H9 (cell line): ENCODE results near the gene WWC1. TPM values are rescaled to one million over a fixed set of nuclear protein-coding genes. Genes with fewer than 3 reads are reported as not detected.

Experiments
- DNase-seq: peaks from one replicate; pipeline ENCODE4 v3.0.0-alpha.2; 2017
- H2AFZ ChIP-seq: one replicate; pipeline ENCODE4 v1.6.1; 2013; ENCODE audit warnings: mild to moderate bottlenecking, low read length, control low read depth, moderate library complexity
- H2AK5ac ChIP-seq: 2 replicates; pipeline ENCODE4 v1.6.1; 2013; ENCODE audit warnings: low read length, control low read depth, mixed read lengths; ENCODE audit not compliant: insufficient read length
- H2BK120ac ChIP-seq: one replicate; pipeline ENCODE4 v1.6.1; 2013; ENCODE audit warnings: low read depth, mild to moderate bottlenecking, low read length, control low read depth, inconsistent platforms; ENCODE audit not compliant: poor library complexity, severe bottlenecking
- H2BK12ac ChIP-seq: 2 replicates; pipeline ENCODE4 v1.6.1; 2013; ENCODE audit warnings: low read length, control low read depth, mixed read lengths, low read depth; ENCODE audit not compliant: insufficient read length
- H2BK15ac ChIP-seq: 2 replicates; pipeline ENCODE4 v1.6.1; 2013; ENCODE audit warnings: low read depth, low read length, control low read depth
- H2BK20ac ChIP-seq: one replicate; pipeline ENCODE4 v1.6.1; 2013; ENCODE audit warnings: low read depth, mild to moderate bottlenecking, low read length, control low read depth, inconsistent platforms; ENCODE audit not compliant: poor library complexity, severe bottlenecking
- H2BK5ac ChIP-seq: 2 replicates; pipeline ENCODE4 v1.6.1; 2013; ENCODE audit warnings: low read length, control low read depth, mixed read lengths; ENCODE audit not compliant: insufficient read length
- H3K14ac ChIP-seq: 2 replicates; pipeline ENCODE4 v1.6.1; 2013; ENCODE audit warnings: low read length, control low read depth; ENCODE audit not compliant: insufficient read depth
- H3K18ac ChIP-seq: 2 replicates; pipeline ENCODE4 v1.6.1; 2013; ENCODE audit warnings: low read depth, mild to moderate bottlenecking, mixed read lengths, low read length, control low read depth; ENCODE audit not compliant: insufficient read length
- H3K23ac ChIP-seq: 2 replicates; pipeline ENCODE4 v1.6.1; 2013; ENCODE audit warnings: low read length, control low read depth, mixed read lengths, low read depth; ENCODE audit not compliant: insufficient read length
- H3K23me2 ChIP-seq: 2 replicates; pipeline ENCODE4 v1.6.1; 2013; ENCODE audit warnings: low read depth, mild to moderate bottlenecking, mixed read lengths, low read length, control low read depth; ENCODE audit not compliant: insufficient read length, poor library complexity, severe bottlenecking
- H3K27ac ChIP-seq: 2 replicates; pipeline ENCODE4 v1.5.1; 2013; ENCODE audit warnings: low read length, control low read depth, mixed read lengths, low read depth; ENCODE audit not compliant: insufficient read length
- H3K27me3 ChIP-seq: 2 replicates; pipeline ENCODE4 v1.6.1; 2013; ENCODE audit warnings: low read length, control low read depth, inconsistent platforms; ENCODE audit not compliant: insufficient read depth
- H3K4ac ChIP-seq: 2 replicates; pipeline ENCODE4 v1.6.1; 2013; ENCODE audit warnings: low read depth, mild to moderate bottlenecking, control low read depth, inconsistent platforms, low read length, moderate library complexity
- H3K4me1 ChIP-seq: 2 replicates; pipeline ENCODE4 v1.6.1; 2013; ENCODE audit warnings: low read length, control low read depth, inconsistent platforms; ENCODE audit not compliant: insufficient read depth
- H3K4me2 ChIP-seq: 2 replicates; pipeline ENCODE4 v1.6.1; 2013; ENCODE audit warnings: low read length, control low read depth, mixed read lengths; ENCODE audit not compliant: insufficient read length, insufficient read depth
- H3K56ac ChIP-seq: 2 replicates; pipeline ENCODE4 v1.6.1; 2013; ENCODE audit warnings: low read depth, mild to moderate bottlenecking, mixed read lengths, low read length, control low read depth; ENCODE audit not compliant: insufficient read length
- H3K79me1 ChIP-seq: 2 replicates; pipeline ENCODE4 v1.6.1; 2013; ENCODE audit warnings: low read depth, mild to moderate bottlenecking, moderate library complexity, low read length, control low read depth, inconsistent platforms; ENCODE audit not compliant: insufficient read depth, poor library complexity, severe bottlenecking
- H3K79me2 ChIP-seq: 2 replicates; pipeline ENCODE4 v1.6.1; 2013; ENCODE audit warnings: low read length, control low read depth, inconsistent platforms; ENCODE audit not compliant: insufficient read depth
- H3K9ac ChIP-seq: 2 replicates; pipeline ENCODE4 v1.6.1; 2013; ENCODE audit warnings: low read length, control low read depth, mixed read lengths; ENCODE audit not compliant: insufficient read length; ENCODE audit errors: extremely low read depth
- H3K9me3 ChIP-seq: one replicate; pipeline ENCODE4 v1.6.1; 2013; ENCODE audit warnings: low read depth, low read length, inconsistent platforms; ENCODE audit not compliant: control insufficient read depth
- H3T11ph ChIP-seq: one replicate; pipeline ENCODE4 v1.6.1; 2013; ENCODE audit warnings: mild to moderate bottlenecking, low read length, control low read depth, inconsistent platforms
- H4K20me1 ChIP-seq: one replicate; pipeline ENCODE4 v1.6.1; 2013; ENCODE audit not compliant: control insufficient read depth, insufficient read length, insufficient read depth
- H4K5ac ChIP-seq: 2 replicates; pipeline ENCODE4 v1.6.1; 2013; ENCODE audit warnings: low read depth, mild to moderate bottlenecking, mixed read lengths, low read length, control low read depth; ENCODE audit not compliant: insufficient read length
- H4K8ac ChIP-seq: replicated peaks from 2 replicates; pipeline ENCODE4 v1.6.1; 2013; ENCODE audit warnings: low read length, control low read depth, mixed read lengths, low read depth; ENCODE audit not compliant: insufficient read length
- H4K91ac ChIP-seq: 2 replicates; pipeline ENCODE4 v1.6.1; 2013; ENCODE audit warnings: low read depth, mild to moderate bottlenecking, moderate library complexity, mixed read lengths, low read length, control low read depth; ENCODE audit not compliant: insufficient read length
- H3K27ac Mint-ChIP-seq, 3 experiments: 2 replicates in 2 of 3; 3 replicates in 1 of 3; pipeline ENCODE4 v1.8.0; 2020 to 2021; ENCODE audit warnings: mixed read lengths in 3 of 3, mild to moderate bottlenecking in 1 of 3, moderate library complexity in 1 of 3
- H3K27me3 Mint-ChIP-seq: 2 replicates; pipeline ENCODE4 v1.8.0; 2021; ENCODE audit warnings: low read depth, mild to moderate bottlenecking, moderate library complexity, mixed read lengths
- H3K36me3 Mint-ChIP-seq, 3 experiments: 2 replicates in 2 of 3; 3 replicates in 1 of 3; pipeline ENCODE4 v1.8.0; 2020 to 2021; ENCODE audit warnings: low read depth in 3 of 3, mixed read lengths in 3 of 3; ENCODE audit not compliant: insufficient read depth in 1 of 3
- H3K4me1 Mint-ChIP-seq, 2 experiments: 2 replicates each; pipeline ENCODE4 v1.8.0; 2020; ENCODE audit warnings: mixed read lengths in 2 of 2
- H3K4me3 Mint-ChIP-seq, 2 experiments: 2 replicates in 1 of 2; 3 replicates in 1 of 2; pipeline ENCODE4 v1.8.0; 2020 to 2021; ENCODE audit warnings: mild to moderate bottlenecking in 2 of 2, mixed read lengths in 2 of 2, moderate library complexity in 1 of 2
- H3K9me3 Mint-ChIP-seq, 2 experiments: 2 replicates in 1 of 2; 3 replicates in 1 of 2; pipeline ENCODE4 v1.8.0; 2020; ENCODE audit warnings: mild to moderate bottlenecking in 2 of 2, mixed read lengths in 2 of 2, moderate library complexity in 1 of 2
- WGBS: extraction: QIAGEN DNeasy Blood & Tissue Kit; methylation state at CpG from one replicate; pipeline ENCODE4 v1.1.7; 2013; ENCODE audit warnings: missing lambda C conversion rate, low lambda C conversion rate, mixed read lengths; ENCODE audit not compliant: insufficient read length; ENCODE audit errors: extremely low coverage; 5-methylcytosine and 5-hydroxymethylcytosine counted together
- total RNA-seq: library from RNA; stranded (reverse); gene quantifications from 2 replicates; pipeline ENCODE4 v1.2.1, GENCODE V29; 2021
- TF ChIP-seq, protein P1 (sequence below): fragments of 200-600 bp; sonication (generic); conservative IDR thresholded peaks from 3 replicates; pipeline ENCODE4 v1.8.0; 2021; ENCODE audit warnings: antibody characterized with exemption, mild to moderate bottlenecking

WWC1 gene
- total RNA-seq, 1 experiment from 2014 or later: 28.2 TPM

DNA sequence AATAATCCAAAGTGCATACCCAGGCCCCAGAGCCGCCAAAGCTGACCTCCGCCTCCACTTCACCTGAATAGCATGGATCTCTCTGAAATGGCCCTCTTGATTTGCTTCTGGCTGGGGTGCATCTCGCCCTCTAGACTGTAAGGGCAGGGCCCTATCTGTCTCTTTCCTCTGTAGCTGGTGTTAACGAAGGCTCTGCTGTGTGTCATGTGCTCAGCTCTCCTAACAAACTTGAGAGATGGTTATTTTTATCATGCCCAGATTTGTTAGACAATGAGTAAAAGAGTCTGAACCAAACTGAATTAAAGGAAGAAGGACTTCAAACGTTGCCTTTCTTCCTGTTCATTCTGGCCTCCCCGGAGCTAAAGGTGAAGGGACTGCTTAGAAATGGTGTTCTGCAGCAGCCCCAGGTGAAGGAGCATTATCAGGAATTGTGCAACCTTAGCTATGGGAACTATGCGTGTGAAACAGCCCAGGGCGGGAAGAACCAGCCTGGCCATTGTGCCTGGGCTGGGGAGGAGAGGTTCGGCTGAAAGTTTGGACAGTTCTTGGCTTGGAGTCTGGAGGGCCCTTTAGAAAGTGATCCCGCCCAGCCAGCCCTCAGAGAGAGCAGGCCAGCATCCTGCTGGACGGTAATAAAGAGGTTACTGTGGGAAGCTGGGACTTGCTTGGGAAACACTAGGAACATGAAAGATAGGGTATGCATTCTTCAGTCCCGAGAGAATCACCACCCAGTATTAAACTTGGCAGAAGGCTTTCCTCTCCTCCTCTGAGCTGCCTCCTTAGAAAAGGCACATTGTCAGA lies 73.5 kb downstream of the WWC1 start:
- Histone ChIP-seq H2AFZ (no peak overlapping the region), H3K79me2 (no peaks in the 10 kb centered on the region), H3K4me1 (peaks cover 3% of the 10 kb centered on the region; the same call in 1 of the 2 replicates), H2BK15ac (no peak overlapping the region), H3K56ac (no peak overlapping the region), H3K9ac (no peak overlapping the region), H4K91ac (no peak overlapping the region), H2BK120ac (no peak overlapping the region), H3K4me2 (no peak overlapping the region), H3K23ac (no peak overlapping the region), H3K18ac (no peak overlapping the region), H3T11ph (no peak overlapping the region), H2AK5ac (no peak overlapping the region), H2BK20ac (no peak overlapping the region), H4K8ac (no peak overlapping the region), H3K9me3 (no peaks in the 10 kb centered on the region), H2BK12ac (no peak overlapping the region), H3K23me2 (no peaks in the 10 kb centered on the region), H3K27me3 (no peaks in the 10 kb centered on the region), H2BK5ac (no peak overlapping the region), H3K79me1 (no peaks in the 10 kb centered on the region), H3K4ac (no peak overlapping the region), H4K5ac (no peak overlapping the region), H3K27ac (no peak overlapping the region), H4K20me1 (no peaks in the 10 kb centered on the region), H3K14ac (no peak overlapping the region)
- H3K9me3 Mint-ChIP-seq: no peaks in the 10 kb centered on the region
- DNase-seq: peak; percentile 65
- no peaks in the 10 kb centered on the region for H3K27me3 Mint-ChIP-seq
- no CpG with 5 or more reads among the region's 12 CpGs for WGBS
- peak overlapping the region in 2 of 3 experiments; percentile 16 to 83; a peak in 2 of 7 replicates for H3K27ac Mint-ChIP-seq
- no peak overlapping the region; a peak in 1 of 5 replicates for H3K4me3 Mint-ChIP-seq
- TF ChIP-seq, protein P1, sequence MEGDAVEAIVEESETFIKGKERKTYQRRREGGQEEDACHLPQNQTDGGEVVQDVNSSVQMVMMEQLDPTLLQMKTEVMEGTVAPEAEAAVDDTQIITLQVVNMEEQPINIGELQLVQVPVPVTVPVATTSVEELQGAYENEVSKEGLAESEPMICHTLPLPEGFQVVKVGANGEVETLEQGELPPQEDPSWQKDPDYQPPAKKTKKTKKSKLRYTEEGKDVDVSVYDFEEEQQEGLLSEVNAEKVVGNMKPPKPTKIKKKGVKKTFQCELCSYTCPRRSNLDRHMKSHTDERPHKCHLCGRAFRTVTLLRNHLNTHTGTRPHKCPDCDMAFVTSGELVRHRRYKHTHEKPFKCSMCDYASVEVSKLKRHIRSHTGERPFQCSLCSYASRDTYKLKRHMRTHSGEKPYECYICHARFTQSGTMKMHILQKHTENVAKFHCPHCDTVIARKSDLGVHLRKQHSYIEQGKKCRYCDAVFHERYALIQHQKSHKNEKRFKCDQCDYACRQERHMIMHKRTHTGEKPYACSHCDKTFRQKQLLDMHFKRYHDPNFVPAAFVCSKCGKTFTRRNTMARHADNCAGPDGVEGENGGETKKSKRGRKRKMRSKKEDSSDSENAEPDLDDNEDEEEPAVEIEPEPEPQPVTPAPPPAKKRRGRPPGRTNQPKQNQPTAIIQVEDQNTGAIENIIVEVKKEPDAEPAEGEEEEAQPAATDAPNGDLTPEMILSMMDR: no peak
- peaks cover 0 to 7% (median 2%) of the 10 kb centered on the region in 3 experiments; a peak in 4 of 7 replicates for H3K36me3 Mint-ChIP-seq
- H3K4me1 Mint-ChIP-seq: peaks cover 42 to 45% of the 10 kb centered on the region in 2 experiments
